A673 (cell line): Measurements from ENCODE around the gene ASH1L. TPM values are rescaled to one million over a fixed set of nuclear protein-coding genes. Genes with fewer than 3 reads are reported as not detected.
"Not testable (repeated sequence)": the region's sequence is repeated elsewhere in the genome, so short reads cannot be mapped to it uniquely, and the experiment has no call there.

Source experiments
- BruUV-seq: library from RNA; stranded (reverse); fragments of 400-500 nt; replicated peaks from 2 replicates; lab custom pipeline; 2021; lab: Mats Ljungman, UMichigan
- CTCF ChIA-PET: fragments of 300-600 bp; sonication (Branson Sonifier 250); formaldehyde crosslinking; loops from one replicate; lab custom pipeline; 2022; ENCODE audit warnings: antibody characterized with exemption; lab: Charles Lee
- POLR2A ChIA-PET: fragments of 300-600 bp; sonication (Branson Sonifier 250); formaldehyde crosslinking; loops from one replicate; lab custom pipeline; 2022; ENCODE audit warnings: antibody characterized with exemption; ENCODE audit not compliant: low non-redundant PET; lab: Charles Lee
- DNase-seq: peaks from one replicate; pipeline ENCODE4 v3.0.0-alpha.2; 2015; ENCODE audit warnings: low spot score
- H3K27ac ChIP-seq: fragments of 200-600 bp; sonication (generic); 2 replicates; pipeline ENCODE4 v1.5.1; 2016; ENCODE audit warnings: mixed run types, low read depth, mild to moderate bottlenecking, mixed read lengths, antibody characterized with exemption, low read length; ENCODE audit not compliant: poor library complexity, severe bottlenecking
- H3K27me3 ChIP-seq: fragments of 200-600 bp; sonication (generic); replicated peaks from 2 replicates; pipeline ENCODE4 v1.6.1; 2017; ENCODE audit warnings: mixed run types, low read depth, mild to moderate bottlenecking, mixed read lengths, antibody characterized with exemption, low read length; ENCODE audit not compliant: insufficient read depth, poor library complexity
- H3K36me3 ChIP-seq: fragments of 200-600 bp; sonication (generic); 2 replicates; pipeline ENCODE4 v1.6.1; 2016; ENCODE audit warnings: mixed run types, mild to moderate bottlenecking, mixed read lengths, antibody characterized with exemption, low read length; ENCODE audit not compliant: insufficient read depth, poor library complexity, severe bottlenecking
- H3K4me1 ChIP-seq: fragments of 200-600 bp; sonication (generic); 2 replicates; pipeline ENCODE4 v1.6.1; 2017; ENCODE audit warnings: mixed run types, mild to moderate bottlenecking, mixed read lengths, antibody characterized with exemption, low read length; ENCODE audit not compliant: insufficient read depth, poor library complexity, severe bottlenecking
- H3K4me3 ChIP-seq: fragments of 200-600 bp; sonication (generic); 2 replicates; pipeline ENCODE4 v1.5.1; 2016; ENCODE audit warnings: low read depth, mixed run types, mild to moderate bottlenecking, mixed read lengths, low read length; ENCODE audit not compliant: poor library complexity, severe bottlenecking
- H3K9me3 ChIP-seq: fragments of 200-600 bp; sonication (generic); 2 replicates; pipeline ENCODE4 v1.6.1; 2016; ENCODE audit warnings: mixed run types, low read depth, mild to moderate bottlenecking, mixed read lengths, antibody characterized with exemption, low read length; ENCODE audit not compliant: poor library complexity, severe bottlenecking
- CTCF ChIP-seq: fragments of 300-800, 200-600 bp; sonication (generic); conservative IDR thresholded peaks from 2 replicates; pipeline ENCODE4 v1.5.1; 2017; ENCODE audit warnings: low read depth, mild to moderate bottlenecking, antibody characterized with exemption, low read length, moderate library complexity, mixed read lengths
- EZH2 ChIP-seq: fragments of 200-600 bp; sonication (generic); IDR thresholded peaks from 2 replicates; pipeline ENCODE4 v1.6.1; 2017; ENCODE audit warnings: borderline replicate concordance, low read depth, mild to moderate bottlenecking, mixed read lengths, antibody characterized with exemption, low read length; ENCODE audit not compliant: poor library complexity, severe bottlenecking
- intact Hi-C: fragments of 100-400 bp; cut with micrococcal nuclease; formaldehyde crosslinking; loops from one replicate; pipeline ENCODE4 v1.10.0; 2022; ENCODE audit not compliant: unreplicated experiment
- total RNA-seq: library from RNA; stranded (reverse); gene quantifications from 2 replicates; pipeline ENCODE4 v1.2.3, GENCODE V29; 2021

The ASH1L gene
- total RNA-seq, 1 experiment from 2014 or later, result 49.6 TPM

- no peaks in the 10 kb centered on the region for H3K4me1 ChIP-seq
- BruUV-seq, result no TSS peak
- no peaks in the 10 kb centered on the region for H3K9me3 ChIP-seq
- intact Hi-C loops, result no loop called here
- CTCF ChIA-PET, result interaction anchor here (0.5 kb wide), 1 partner anchor 45 kb away, joined by 3 read pairs; no protein-coding TSS in a partner anchor
- no peaks in the 10 kb centered on the region for H3K36me3 ChIP-seq
- H3K27me3 ChIP-seq, result peaks cover 22% of the 10 kb centered on the region
- H3K27ac ChIP-seq, result no peak overlapping the region
- no peak overlapping the region for H3K4me3 ChIP-seq
- POLR2A ChIA-PET, result no interaction called here
- DNase-seq, result no peak
- TF ChIP-seq EZH2, result no peak
- TF ChIP-seq CTCF, result no peak
Observed at GRCh38 chr1:155295183-155295941, 267.2 kb downstream of the ASH1L start.

- POLR2A ChIA-PET, result no interaction called here
- no peak overlapping the region for H3K27ac ChIP-seq
- BruUV-seq, result no TSS peak
- no peaks in the 10 kb centered on the region for H3K36me3 ChIP-seq
- peaks cover 22% of the 10 kb centered on the region for H3K27me3 ChIP-seq
- TF ChIP-seq CTCF (no peak), EZH2 (no peak)
- CTCF ChIA-PET, result no interaction called here
- DNase-seq, result no peak
- H3K4me3 ChIP-seq, result no peak overlapping the region
- intact Hi-C loops, result no loop called here
- no peaks in the 10 kb centered on the region for H3K4me1 ChIP-seq
- H3K9me3 ChIP-seq, result no peaks in the 10 kb centered on the region
Observed at GRCh38 chr1:155294520-155295182, 268.0 kb downstream of the ASH1L start.

GRCh38 chr1:155293086-155293749 lies 269.4 kb downstream of the ASH1L start:
- no peaks in the 10 kb centered on the region for H3K36me3 ChIP-seq
- H3K4me1 ChIP-seq, result no peaks in the 10 kb centered on the region
- intact Hi-C loops, result no loop called here
- TF ChIP-seq CTCF, result no peak
- DNase-seq, result no peak
- ChIA-PET CTCF (no interaction called here), POLR2A (no interaction called here)
- H3K27me3 ChIP-seq, result peaks cover 22% of the 10 kb centered on the region
- BruUV-seq, result no TSS peak
- no peak overlapping the region for H3K27ac ChIP-seq
- no peaks in the 10 kb centered on the region for H3K9me3 ChIP-seq
- H3K4me3 ChIP-seq, result no peak overlapping the region

GRCh38 chr1:155291006-155291405 lies 271.6 kb downstream of the ASH1L start:
- CTCF ChIA-PET, BruUV-seq, H3K36me3 ChIP-seq, H3K27ac ChIP-seq, POLR2A ChIA-PET, H3K4me3 ChIP-seq, intact Hi-C loops, H3K4me1 ChIP-seq, DNase-seq, H3K9me3 ChIP-seq: not testable (repeated sequence)
- H3K27me3 ChIP-seq, result peaks cover 21% of the 10 kb centered on the region
